Ureter (tissue), 1 donor: Measurements from ENCODE around the gene MEGF11. TPM values are rescaled to one million over a fixed set of nuclear protein-coding genes. Genes with fewer than 3 reads are reported as not detected.

Experiments used
- DNase-seq: peaks from one replicate; pipeline ENCODE4 v3.0.0-alpha.2; 2020; ENCODE audit warnings: low spot score
- total RNA-seq: library from RNA; stranded (reverse); gene quantifications from one replicate; pipeline ENCODE4 v1.2.4, GENCODE V29; 2023
- donor health status: DM: yes; HTN: yes; CAD: no.

MEGF11 gene
- not detected for total RNA-seq

- no peak for DNase-seq
These were observed at the start of gene MEGF11 for GRCh38 chr15:66253418-66254088. TSS of gene MEGF11 (minus strand) at chr15:66253750. CDS start at chr15:66128403, 125,347 bp downstream.

DNA sequence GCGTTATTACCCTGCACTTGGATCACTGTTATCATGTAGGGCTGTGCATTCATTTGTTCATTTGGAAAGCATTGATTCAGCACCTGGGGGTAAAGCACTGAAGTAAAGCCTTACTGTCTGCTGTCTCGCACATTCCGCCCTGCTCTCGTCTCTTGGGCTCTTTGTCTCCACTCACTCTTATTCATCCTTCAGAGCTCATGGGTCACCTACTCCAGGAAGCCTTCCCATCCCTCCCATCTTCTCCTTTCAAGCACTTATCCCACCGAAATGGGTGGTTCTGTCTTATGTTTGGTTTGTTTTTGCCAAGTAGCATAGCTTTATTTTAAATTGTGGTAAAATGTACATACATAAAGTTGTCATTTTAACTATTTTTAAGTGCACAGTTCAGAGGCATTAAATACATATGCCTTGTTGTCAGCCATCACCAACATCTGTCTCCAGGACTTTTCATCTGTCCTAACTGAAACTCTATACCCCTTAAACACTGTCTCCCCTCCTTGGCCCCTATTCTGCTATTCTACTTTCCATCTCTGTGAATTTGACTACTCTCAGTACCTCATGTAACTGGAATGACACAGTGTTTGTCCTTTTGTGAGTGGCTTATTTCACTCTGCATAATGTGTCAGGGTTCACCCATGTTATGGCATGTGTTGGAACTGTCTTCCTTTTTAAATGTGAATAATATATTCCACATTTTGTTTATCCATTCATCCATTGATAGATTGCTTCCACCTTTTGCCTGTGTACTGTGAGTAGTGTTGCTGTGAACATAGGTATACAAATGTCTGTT lies 49.1 kb upstream of the MEGF11 start:
- DNase-seq, result no peak

DNA sequence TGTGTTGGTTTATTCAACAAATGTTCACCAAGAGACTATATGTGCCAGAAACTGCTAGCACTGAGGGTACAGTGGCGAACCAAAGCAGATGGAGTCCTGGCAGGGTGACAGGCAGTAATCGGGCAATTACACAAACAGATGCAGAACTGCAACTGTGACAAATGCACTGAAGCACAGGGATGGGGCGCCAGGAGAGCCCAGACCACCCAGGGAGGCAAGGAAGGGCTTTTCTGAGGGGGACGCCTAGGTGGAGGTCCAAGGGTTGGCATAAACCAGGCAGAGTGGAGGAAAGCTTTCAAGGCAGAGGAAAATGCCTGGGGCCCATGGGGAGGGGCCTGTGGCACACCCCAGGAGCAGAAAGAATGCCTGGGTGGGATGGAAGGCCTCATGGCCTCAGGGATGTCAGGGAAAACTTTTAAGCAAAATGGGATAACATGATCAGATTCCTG lies 45.3 kb upstream of the MEGF11 start:
- no peak for DNase-seq

DNA sequence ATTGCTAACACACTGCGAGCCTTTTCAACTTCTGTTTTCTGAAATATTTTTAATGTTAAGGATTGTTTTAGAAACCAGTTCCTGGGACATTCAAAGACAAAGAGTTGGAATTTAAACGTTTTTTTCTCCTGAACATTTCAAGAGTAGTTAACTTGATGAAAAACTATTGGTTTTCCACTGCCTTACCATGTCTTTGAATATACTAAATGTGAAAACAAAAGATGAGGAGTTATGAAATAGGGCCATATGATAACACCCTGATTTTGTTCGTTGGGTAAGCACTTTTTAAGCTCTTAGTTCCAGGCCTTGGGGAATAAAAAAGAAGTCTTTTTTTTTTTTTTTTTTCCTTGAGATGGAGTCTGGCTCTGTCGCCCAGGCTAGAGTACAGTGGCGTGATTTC lies 42.6 kb upstream of the MEGF11 start:
- DNase-seq, result no peak

DNA sequence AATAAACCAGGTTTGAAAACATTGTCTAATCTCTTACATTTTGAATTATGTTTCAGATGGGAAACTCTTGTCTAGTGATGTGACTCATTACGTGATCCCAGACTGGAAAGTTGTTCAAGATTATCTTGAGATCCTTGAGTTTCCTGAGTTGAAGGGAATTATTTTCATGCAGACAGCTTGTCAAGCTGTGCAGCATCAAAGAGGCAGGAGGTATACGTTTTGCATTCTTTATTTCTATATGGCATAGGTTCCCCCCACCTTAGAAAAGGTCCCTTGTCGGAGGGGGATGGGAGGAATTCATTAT lies 41.3 kb upstream of the MEGF11 start:
- no peak for DNase-seq

DNA sequence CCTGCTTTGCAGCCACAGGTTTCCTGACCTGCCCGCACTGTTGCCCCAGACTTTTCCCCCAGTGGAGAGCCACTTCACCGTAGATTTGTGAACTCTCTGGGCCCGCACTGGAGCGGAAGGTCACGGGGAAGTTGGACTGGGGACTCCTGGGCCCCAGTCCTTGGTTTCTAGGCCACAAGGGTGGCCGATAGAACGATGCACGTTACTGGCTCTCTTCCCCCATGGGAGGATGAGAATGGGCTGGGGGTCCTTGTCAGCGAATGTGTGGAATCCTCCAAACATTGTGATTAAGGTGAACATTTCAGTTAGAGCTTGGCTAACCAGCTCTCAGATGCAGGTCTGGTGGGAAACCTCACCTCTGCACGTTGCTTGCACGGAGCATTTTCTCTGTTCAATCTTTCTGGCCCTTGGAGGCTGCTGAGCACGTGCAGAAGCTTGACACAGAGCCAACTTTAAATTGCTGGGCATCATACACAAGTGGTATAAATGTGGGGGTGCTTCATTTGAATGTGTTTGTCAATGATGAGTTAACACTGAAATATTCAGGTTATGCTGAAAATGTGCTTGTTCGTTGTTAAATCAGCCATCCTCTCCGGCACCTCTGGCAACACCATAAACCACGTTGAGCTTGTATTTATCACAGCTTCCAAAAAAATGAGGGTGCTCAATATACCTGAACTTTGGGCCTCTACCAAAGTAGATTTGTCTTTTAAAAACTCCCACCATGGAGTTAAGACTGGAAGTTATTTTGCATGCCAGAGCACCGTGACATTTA lies 40.8 kb upstream of the MEGF11 start:
- DNase-seq, result no peak

- peak; percentile 54 for DNase-seq
These were observed 40.0 kb upstream of the MEGF11 start, which contains the start of gene DIS3L for GRCh38 chr15:66293419-66294156. TSS of gene DIS3L (plus strand) at chr15:66293568. CDS start at chr15:66293597, 29 bp downstream.

DNA sequence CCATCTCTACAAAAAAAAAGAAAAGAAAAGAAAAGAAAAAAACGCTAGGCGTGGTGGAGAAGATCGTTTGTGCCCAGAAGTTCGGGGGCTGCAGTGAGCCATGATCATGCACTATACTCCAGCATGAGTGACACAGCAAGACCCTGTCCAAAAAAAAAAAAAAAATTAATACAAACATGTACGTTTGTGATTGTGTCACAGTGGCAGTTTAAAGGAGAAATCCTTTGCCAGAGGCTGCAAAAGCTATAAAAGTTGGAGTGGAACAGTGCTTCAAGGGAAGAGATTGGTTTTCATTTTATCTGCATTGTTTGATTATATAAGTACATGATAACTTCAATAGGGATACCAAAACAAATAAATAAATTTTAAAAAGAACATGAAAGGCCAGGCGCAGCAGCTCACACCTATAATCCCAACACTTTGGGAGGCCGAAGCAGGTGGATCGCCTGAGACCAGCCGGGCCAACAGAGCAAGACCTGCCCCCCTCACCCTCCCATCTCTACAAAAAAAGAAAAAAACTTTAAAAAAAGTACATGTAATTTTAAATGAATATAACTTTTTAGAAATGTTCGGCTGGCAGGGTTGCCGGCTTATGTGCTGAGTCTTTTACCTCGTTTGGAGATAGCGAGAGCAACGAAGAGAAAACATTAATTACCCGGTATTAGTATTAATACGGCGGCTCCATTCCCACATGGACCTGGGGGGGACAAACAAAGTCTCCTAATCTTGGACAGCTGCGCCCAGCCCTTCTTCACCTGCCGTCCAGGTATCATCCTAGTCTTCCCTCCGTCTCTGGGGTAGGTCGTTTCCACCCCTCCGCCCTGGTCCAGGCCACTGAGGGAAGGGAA lies 39.2 kb upstream of the MEGF11 start:
- DNase-seq, result no peak

- DNase-seq, result no peak
These were observed 38.4 kb upstream of the MEGF11 start for GRCh38 chr15:66291816-66292570.

DNA sequence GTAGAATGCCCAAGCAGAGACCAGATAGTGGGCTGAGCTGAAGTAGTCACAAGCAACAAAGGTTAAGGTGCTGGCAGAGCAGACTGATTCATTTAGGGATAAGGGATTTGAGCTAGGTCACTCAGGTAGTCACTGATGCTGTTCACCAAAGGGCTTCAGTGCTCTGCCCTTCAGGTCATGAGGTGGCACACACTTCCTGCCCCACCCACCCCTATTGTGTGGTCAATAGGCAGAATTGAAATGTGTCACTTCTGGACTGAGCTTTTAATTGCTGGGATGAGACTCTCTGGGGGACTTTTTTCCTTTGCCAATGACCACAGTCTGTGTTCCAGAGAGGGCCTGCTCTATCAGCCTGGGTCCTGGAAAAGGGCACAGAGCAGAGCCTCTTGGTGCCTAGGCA lies 37.0 kb upstream of the MEGF11 start:
- no peak for DNase-seq

GRCh38 chr15:66290007-66290406 lies 36.5 kb upstream of the MEGF11 start:
- DNase-seq, result no peak

- no peak for DNase-seq
These were observed 35.1 kb upstream of the MEGF11 start for GRCh38 chr15:66288551-66289185.

GRCh38 chr15:66288093-66288492 lies 34.5 kb upstream of the MEGF11 start:
- no peak for DNase-seq

DNA sequence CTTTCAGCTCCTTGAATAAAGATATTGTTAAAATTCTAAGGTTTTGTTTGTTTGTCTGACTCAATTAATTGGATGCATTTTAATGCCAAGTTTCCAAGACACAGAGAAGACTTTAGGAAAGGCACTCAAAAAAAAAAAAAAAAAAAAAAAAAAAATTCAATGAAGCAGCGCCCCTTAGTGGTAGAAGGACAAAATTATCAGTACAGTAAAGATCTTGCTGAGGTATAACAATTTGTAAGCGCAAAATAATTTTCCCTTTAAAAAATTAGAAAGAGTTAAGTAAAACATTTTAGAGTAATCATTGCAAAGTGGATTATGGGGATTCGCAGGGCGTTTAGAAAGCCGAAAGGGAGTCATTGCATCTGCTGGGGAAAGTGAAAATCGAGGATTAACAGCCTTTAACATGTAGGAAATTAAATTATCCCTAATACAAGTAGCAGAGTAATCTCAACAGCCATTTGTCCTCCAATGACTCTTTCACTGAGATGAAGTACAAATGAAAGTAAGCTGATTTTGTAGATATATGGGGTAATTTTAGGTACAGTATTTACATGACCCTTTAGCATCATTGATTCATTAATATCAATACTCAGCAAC lies 34.0 kb upstream of the MEGF11 start:
- no peak for DNase-seq

- no peak for DNase-seq
These were observed 32.2 kb upstream of the MEGF11 start for GRCh38 chr15:66285533-66286280.

DNA sequence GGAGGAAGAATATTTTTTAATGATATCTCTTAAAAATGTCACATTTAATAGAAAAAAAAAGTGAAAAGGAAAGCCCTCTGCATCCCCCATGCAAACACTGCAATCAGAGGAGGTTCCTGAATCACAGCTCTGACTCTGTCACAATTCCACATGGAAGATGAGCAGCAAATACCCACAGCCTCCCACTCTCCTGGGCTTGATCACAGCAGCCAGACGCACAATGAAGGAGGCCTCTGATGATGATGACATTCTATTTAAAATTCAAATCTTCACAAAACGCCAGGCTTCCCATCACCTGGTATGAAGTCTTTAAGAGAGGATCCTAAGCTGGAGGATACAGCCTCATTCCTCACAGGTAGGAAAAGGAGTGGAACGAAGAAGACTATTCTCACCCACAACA lies 30.7 kb upstream of the MEGF11 start:
- DNase-seq, result no peak

DNA sequence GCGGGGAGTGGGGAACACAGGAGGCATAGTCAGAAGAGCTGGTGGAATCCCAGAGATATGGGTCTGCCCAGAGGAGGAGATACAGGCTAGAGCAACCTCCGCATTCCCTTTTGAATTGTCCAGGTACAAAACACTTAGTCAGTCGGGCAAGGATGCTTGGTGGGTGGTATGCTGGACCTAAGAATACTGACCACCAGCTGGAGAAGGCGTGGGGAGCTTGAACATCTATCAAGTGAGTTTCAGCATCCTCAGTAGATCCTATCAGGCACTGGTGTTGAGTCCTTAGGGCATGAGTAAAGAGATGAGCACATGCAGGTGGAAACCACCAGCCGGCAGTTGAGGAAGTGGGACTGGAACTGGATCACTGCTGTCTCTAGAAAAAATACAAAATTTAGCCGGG lies 25.1 kb upstream of the MEGF11 start:
- no peak for DNase-seq

DNA sequence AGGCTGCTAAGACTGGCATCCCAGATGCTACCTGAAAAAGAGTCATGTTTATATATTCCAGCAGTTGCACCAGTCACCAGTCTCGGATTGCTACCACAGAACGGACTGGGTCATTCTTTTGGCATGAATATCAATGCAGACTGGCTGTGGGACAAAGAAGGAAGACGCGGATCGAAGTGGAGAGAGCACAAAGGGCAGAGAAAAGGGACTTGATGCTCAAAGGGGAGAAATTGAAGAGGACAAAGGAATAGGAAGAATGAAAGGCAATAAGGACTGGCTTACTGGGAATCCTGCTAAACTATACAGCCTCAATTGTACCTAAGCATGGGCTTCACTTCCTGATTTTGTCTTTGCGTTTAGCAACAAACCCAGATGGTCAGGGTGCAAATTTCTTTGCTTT lies 24.5 kb upstream of the MEGF11 start:
- no peak for DNase-seq

- DNase-seq, result no peak
These were observed 23.0 kb upstream of the MEGF11 start for GRCh38 chr15:66276546-66276945.
